ENCODE data around the gene NPR3.

NPR3 gene

DNA sequence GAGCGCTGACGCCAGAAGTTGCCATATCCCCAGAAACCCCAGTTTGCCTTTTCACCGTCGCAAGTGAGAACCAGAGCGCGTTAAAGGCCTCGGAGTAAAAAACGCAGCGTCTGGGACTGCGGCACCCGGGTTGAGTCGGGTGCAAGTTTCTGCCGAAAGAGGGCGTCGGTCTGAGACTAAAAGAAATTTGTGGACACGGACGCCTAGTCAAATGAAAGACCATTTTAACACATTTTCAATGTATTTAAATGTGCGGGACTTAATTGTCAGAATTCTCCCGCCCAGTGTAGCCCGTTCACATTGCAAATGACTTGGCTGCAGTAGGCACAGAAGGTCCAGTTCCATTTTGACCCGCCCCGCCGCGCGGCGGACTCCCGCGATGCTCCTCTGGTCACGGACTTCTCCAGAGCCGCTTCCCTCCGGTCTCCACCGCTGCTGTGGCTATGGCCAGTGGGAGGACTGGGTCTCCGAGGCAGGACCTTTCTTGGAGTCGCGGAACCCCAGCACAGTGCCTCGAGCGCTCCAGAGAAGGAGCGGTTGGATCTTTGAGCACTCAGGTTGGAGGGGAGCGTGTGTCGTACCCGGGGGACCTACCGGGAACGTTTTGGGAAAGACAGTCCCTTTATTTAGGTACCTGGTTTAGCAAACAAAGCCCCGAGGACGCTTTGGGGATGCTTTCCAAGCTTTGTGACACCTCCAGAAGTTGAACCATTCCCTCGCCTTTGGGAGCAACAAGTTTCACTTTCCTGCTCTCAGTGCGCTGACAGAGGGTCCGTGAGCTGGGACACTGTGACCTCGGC lies 1.2 kb upstream of the NPR3 start:
- ChIA-PET CTCF (interaction anchor here (0.6 to 1.5 kb wide), 4 partner anchors 15 to 669 kb away, joined by 3 to 4 read pairs (median 4); no protein-coding TSS in a partner anchor), POLR2A (no interaction called here)
- TF ChIP-seq, protein P1, sequence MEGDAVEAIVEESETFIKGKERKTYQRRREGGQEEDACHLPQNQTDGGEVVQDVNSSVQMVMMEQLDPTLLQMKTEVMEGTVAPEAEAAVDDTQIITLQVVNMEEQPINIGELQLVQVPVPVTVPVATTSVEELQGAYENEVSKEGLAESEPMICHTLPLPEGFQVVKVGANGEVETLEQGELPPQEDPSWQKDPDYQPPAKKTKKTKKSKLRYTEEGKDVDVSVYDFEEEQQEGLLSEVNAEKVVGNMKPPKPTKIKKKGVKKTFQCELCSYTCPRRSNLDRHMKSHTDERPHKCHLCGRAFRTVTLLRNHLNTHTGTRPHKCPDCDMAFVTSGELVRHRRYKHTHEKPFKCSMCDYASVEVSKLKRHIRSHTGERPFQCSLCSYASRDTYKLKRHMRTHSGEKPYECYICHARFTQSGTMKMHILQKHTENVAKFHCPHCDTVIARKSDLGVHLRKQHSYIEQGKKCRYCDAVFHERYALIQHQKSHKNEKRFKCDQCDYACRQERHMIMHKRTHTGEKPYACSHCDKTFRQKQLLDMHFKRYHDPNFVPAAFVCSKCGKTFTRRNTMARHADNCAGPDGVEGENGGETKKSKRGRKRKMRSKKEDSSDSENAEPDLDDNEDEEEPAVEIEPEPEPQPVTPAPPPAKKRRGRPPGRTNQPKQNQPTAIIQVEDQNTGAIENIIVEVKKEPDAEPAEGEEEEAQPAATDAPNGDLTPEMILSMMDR (IDR thresholded peaks at IDR 0.05; ENCODE audit: control extremely low read depth, extremely low read depth, low read depth, missing control alignments): peak; percentile 67
- peak; percentile 67 for DNase-seq (ENCODE audit: extremely low spot score)

DNA sequence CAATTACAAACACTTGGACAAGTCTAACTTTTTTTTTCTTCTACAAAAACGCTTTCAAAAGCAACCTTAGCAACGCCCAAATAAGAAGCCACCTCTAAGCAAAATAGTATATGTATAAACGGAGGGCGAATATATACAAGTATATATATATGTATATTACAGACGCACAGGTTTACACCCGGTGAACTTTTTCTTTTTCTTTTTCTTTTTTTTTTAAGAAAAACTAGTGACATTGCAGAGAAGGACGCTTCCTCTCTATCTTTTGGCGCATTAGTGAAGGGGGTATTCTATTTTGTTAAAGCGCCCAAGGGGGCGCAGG lies 200 bp downstream of the NPR3 start:
- ChIA-PET POLR2A (no interaction called here), CTCF (interaction anchor here (1.5 kb wide), 1 partner anchor 13 kb away, joined by 4 read pairs; no protein-coding TSS in a partner anchor)
- TF ChIP-seq, protein P1 (IDR thresholded peaks at IDR 0.05; ENCODE audit: control extremely low read depth, extremely low read depth, low read depth, missing control alignments): no peak
- no peak for DNase-seq (ENCODE audit: extremely low spot score)

DNA sequence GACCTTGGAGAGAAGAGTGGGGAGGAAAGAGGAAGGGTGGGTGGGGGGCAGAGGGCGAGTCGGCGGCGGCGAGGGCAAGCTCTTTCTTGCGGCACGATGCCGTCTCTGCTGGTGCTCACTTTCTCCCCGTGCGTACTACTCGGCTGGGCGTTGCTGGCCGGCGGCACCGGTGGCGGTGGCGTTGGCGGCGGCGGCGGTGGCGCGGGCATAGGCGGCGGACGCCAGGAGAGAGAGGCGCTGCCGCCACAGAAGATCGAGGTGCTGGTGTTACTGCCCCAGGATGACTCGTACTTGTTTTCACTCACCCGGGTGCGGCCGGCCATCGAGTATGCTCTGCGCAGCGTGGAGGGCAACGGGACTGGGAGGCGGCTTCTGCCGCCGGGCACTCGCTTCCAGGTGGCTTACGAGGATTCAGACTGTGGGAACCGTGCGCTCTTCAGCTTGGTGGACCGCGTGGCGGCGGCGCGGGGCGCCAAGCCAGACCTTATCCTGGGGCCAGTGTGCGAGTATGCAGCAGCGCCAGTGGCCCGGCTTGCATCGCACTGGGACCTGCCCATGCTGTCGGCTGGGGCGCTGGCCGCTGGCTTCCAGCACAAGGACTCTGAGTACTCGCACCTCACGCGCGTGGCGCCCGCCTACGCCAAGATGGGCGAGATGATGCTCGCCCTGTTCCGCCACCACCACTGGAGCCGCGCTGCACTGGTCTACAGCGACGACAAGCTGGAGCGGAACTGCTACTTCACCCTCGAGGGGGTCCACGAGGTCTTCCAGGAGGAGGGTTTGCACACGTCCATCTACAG lies 760 bp downstream of the NPR3 start:
- TF ChIP-seq, protein P1 (IDR thresholded peaks at IDR 0.05; ENCODE audit: control extremely low read depth, extremely low read depth, low read depth, missing control alignments): no peak
- no peak for DNase-seq (ENCODE audit: extremely low spot score)
- ChIA-PET CTCF (interaction anchor here (1.6 kb wide), 1 partner anchor 668 kb away, joined by 4 read pairs; no protein-coding TSS in a partner anchor), POLR2A (no interaction called here)

DNA sequence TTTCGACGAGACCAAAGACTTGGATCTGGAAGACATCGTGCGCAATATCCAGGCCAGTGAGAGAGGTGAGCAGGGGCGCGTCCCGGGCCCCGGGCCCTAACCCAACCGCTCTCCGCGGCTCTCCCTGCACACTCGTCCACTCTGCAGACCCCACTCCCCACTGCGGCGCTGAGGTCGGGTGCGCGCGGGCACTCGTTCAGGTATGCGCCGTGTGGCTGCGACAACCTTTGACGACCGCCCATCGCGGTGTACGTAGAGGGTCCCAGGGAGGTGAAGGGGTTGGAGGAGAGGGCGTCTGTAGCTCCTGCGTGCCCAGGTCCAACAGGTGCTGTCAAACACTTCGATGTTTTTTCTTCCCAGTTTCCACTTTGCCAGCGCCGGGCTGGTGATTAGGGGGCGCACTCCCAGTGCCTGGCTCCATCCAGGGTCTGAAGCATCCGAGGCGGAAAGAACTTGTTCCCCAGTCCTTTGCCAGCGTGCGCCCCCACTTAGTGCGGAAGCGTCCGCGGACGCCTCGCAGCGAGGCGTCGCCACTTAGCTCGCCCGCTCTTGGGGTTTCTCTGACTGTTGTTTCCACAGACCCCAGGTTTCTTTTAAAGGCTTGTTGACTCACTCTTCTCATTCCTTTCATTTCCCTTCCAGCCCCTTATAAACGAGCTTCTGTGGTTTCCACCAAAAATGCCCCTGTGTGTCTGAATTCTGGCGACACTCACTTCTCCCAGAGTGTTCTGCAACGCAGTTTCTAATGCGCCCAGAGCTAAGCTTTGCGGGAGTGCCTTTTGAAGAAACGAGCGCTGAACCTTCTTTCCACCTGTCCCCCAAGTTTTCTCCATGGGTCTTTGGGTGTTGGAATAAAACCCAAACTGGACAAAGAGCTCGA lies 1.6 kb downstream of the NPR3 start:
- POLR2A ChIA-PET: no interaction called here
- CTCF ChIA-PET: interaction anchor here (1.6 kb wide), 1 partner anchor 667 kb away, joined by 4 read pairs; no protein-coding TSS in a partner anchor
- TF ChIP-seq, protein P1 (IDR thresholded peaks at IDR 0.05; ENCODE audit: control extremely low read depth, extremely low read depth, low read depth, missing control alignments): no peak
- DNase-seq (ENCODE audit: extremely low spot score): no peak

- DNase-seq (ENCODE audit: extremely low spot score): no peak
- POLR2A ChIA-PET: no interaction called here
- CTCF ChIA-PET: interaction anchor here (1.6 kb wide), 1 partner anchor 666 kb away, joined by 4 read pairs; no protein-coding TSS in a partner anchor
- TF ChIP-seq, protein P1 (IDR thresholded peaks at IDR 0.05; ENCODE audit: control extremely low read depth, extremely low read depth, low read depth, missing control alignments): no peak
Measured at GRCh38 chr5:32713361-32713769, 2.2 kb downstream of the NPR3 start.

Measured in GM10248 (cell line).